HG02623 (cell line): Measurements from ENCODE around the gene FXYD5.

Experiments
- ATAC-seq: cut with Tn5 transposase; IDR thresholded peaks from one replicate; pipeline ENCODE4 v1.9.1; 2021; ENCODE audit warnings: moderate library complexity; ENCODE audit not compliant: unreplicated experiment

The FXYD5 gene, protein sequence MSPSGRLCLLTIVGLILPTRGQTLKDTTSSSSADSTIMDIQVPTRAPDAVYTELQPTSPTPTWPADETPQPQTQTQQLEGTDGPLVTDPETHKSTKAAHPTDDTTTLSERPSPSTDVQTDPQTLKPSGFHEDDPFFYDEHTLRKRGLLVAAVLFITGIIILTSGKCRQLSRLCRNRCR

GRCh38 chr19:35154525-35155406 is at the start of gene FXYD5:
TSS of gene FXYD5 (plus strand) at chr19:35154735. CDS start at chr19:35155551, 816 bp downstream.
- no peak for ATAC-seq

DNA sequence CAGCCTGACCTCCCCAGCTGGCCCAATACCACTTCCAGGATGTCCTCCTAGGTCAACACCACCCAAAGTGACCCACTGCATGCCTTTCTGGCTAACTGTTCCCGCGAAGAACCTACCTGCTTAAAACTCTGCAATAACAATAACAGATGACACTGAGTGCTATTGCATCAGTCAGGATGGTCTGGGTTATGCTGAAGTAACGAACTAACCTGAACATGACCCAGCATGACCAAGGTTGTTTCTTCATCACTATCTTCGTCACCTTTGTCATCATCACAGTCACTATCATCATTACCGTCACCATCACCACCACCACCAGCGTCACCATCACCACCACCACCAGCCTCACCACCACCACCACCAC is 49.5 kb upstream of the FXYD5 start:
- no peak for ATAC-seq

DNA sequence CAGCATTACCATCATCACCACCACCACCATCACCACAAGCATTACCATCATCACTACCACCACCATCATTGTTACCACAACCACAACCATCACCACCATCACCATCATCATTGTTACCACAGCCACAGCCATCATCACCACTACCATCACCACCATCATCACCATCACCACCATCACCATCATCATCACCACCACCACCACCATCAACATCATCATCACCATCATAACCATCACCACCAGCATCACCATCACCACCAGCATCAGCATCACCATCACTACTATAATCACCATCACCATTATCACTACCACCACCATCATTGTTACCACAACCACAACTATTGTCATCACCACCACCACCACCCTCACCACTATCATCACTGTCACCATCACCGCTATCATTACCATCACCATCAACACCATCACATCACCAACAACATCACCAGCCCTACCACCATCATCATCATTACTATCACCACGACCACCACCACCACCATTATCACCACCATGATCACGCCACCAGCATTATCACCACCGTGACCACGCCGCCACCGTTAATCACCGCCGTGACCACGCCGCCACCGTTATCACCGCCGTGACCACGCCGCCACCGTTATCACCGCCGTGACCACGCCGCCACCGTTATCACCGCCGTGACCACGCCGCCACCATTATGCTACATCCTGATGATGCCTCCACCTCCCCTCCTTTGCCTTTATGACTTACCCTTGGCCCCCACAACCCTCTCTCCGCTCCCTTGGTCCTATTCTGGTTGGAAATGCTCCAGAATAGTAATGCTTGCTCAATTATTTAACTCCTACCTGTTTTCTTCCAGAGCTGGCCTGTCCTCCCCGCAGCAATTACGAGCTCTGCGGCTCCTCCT is 48.9 kb upstream of the FXYD5 start:
- no peak for ATAC-seq

DNA sequence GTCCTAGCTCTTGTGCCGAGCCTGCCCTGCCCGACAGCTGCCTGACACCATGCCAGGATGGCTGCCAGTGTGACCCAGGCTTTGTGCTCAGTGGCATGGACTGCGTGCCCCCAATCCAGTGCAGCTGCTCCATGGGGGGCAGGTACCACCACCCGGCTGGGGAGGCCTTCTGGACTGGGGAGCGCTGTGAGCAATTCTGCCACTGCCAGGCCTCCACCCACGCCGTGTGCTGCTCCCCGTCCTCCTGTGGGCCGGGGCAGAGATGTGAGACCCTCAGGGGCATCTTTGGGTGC is 48.3 kb upstream of the FXYD5 start:
- no peak for ATAC-seq

DNA sequence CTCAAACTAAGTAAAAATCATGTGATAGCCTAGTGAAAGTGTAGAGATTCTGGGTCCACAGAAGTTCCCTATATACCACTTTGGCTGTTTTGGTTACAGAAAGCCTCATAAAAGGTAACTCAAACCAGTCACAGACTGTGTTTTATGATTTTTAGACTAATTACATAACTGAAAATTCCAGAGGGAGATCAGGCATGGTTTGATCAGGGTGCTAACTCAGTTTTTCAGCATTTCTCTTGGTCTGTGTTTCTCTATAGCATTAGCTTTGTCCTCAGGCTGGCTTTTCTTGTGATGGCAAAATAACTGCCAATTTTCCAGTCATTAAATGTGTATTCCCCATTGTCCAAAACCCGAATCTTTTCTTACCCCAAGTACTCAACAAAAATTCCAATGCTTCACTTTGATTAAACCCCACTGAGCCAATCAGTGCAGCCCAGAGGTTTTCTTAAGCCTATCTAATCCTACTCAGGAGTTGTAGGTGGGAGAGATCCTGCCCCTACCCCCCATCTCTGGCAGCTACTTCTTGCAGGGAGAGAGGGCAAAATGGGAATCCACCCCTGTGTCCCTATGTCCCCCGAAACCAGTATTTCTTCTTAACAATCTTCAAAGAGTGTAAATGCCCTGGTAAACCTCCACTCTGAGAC is 47.5 kb upstream of the FXYD5 start:
- no peak for ATAC-seq

DNA sequence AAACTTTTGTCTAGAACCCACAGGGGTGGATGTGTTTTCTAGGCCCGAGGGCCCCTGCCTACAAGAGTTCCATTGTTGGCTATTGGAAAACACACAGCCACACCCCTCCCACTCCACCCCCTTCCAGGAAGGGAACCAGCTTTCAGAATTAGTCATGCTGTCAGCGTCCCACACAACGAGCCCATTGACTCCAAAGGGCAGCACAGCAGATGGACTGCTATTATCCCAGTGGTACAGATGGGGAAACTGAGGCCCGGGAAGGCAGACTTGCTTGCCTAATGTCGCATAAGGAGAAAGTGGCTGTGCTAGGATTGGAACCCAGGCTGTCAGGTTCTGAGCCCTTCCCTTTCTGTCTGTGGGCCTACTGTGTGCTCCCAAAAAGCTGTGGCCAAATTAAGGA is 47.0 kb upstream of the FXYD5 start:
- no peak for ATAC-seq

GRCh38 chr19:35108730-35109129 is 45.8 kb upstream of the FXYD5 start:
- ATAC-seq, result no peak

- no peak for ATAC-seq
Measured at GRCh38 chr19:35109395-35110112, 45.0 kb upstream of the FXYD5 start.

DNA sequence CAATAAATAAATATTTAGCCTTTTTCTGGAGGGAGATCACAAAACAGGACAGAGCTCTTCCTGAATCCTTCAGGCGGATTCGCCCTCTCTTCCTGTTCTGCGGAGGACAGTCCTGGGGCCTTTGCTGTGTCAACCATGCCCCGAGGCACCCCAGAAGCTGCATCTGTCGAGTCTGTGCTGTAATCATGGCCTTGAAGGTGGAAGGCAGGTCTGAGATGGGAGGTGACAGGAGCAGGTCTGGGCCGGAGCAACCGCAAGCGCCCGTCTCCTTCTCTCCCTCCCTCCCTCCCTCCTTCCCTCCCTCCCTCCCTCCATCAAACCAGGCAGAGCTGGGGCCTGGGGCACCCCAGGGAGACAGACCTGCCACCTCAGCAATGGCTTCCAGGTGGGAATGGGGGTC is 43.6 kb upstream of the FXYD5 start:
- ATAC-seq, result no peak

DNA sequence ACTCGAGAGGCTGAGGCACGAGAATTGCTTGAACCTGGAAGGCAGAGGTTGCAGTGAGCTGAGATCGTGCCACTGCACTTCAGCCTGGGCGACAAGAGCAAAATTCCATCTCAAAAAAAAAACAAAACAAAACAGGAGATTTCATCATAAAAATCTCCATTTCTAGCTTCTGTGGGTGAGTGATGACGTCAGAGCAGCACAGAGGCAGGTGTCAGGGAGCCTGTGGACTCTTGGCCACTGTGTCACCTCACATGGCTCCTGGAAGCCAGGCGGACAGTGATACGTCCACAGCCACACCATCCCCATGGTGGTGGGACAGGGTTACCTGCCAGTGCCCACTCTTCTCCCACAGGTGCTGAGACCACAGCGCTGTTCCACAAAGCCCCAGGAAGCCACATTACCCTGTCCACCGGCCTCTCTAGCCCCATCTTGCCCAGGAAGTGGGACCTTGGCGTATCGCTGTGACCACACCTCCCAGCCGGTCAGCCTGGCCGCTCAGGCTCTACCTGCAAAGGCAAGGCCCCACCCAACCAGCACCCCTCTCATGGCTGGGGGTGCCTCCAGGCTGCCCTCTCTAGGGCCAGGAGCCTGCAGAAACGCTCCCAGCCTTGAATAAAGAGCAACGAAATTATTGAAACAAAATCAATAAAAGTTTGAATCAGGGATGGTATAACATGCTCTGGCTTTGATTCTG is 41.4 kb upstream of the FXYD5 start:
- no peak for ATAC-seq

GRCh38 chr19:35114353-35115176 is 40.0 kb upstream of the FXYD5 start:
- ATAC-seq, result no peak

DNA sequence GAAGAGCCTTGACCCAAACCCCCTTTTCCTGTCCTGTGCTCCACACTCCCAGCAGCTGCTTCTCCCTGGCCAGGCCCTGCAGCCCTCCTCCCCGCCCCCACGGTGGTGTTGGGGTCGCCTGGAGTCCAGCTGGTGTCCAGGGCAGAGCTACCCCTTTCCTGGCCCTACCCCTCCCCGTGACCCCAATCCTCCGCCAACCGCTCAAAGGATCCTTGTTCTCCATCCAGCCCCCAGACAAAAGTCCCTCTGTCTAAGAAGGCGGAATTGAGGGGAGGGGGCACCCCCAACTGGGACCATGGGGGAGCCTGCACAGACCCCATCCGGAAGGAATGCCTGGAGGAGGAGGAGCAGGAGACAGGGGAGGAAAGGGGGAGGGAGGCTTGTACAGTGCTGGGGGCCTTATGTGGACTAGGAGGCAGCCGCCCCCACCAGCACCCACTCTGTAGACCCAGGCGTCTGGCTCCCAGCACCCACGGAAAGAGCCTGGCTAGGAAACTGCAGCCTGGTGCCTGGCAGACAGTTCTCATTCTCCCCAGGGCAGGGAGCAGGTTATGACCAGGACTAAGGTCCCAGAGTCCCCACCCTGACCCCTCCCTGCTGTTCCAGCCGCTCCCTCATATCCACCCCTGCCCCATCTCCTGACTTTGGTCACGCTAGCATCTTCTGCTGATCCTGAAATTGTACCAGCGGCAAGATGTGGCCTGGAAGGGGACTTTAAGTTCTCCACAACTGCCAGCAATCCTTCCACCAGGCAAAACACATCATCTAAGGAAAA is 39.2 kb upstream of the FXYD5 start, which contains the start of gene FXYD3:
FXYD3 (plus strand) TSS at position 647 of the 775 bp plus-strand sequence. CDS start 3,554 bp downstream, outside the sequence.
- no peak for ATAC-seq

DNA sequence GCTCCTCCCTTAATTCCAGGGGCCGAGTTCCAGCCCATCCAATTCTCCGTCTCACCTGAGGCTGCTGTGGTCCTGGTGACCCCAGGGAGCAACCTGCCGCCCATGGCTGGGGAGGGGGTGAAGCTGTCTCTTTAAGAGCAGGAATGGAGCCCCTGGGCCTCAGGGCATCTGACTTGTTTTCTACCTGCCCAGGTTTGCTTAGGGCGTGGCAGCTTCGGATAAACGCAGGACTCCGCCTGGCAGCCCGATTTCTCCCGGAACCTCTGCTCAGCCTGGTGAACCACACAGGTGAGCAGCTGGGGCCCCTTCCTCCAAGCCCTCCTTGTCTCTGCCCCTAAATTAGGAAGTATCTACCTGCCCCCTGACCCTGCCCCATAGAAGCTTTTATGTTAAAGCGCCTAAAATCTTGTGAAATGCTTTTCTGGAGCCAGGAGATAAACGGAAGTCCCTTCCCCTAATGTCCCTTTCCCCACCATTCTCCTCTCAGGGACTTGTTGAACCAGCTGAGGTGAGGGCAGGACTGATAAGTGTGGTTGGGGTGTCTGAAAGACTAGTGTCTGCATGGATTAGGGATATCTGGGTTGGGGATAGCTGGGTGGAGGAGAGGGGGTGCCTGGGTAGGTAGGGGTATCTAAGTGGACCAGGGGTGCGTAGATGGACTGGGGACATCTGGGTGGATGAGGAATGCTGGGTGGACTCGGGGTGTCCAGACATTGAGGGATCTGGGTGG is 38.3 kb upstream of the FXYD5 start:
- ATAC-seq, result no peak

- no peak for ATAC-seq
Measured at GRCh38 chr19:35117116-35117515, 37.4 kb upstream of the FXYD5 start.

- ATAC-seq, result no peak
Measured at GRCh38 chr19:35117799-35118198, 36.7 kb upstream of the FXYD5 start.

DNA sequence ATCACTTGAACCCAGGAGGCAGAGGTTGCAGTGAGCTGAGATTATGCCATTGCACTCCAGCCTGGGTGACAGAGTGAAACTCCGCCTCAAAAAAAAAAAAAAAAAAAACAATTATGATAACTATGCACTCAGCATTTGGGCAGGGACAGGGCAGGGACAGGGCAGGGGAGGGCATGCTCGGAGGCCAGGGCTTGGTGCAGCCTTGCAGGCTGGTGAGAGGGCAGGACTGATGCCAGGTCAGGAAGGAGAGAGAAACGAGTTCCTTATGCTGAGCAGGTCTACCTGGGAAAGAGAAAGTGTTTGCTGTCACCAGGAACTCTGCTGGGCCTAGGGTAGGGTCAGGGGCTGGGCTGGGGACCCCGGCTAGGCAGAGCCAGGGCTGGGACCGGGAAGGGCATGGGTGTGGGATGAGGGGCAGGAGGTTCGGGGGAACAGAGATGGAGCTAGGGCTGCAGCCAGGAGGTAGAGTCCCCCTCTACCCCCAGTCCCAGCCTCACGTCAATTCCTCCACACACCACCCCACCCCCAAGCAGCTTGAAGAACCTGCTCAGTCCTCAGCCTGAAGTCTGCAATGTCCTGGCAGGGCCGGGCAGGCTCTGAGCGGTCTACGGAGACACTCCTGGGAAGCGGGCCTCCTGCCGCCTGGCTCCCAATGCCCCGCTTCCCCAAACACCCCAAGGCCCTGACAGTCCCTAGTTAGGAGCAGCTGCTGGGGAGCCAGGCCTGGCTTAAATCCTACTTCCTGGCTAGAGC is 36.1 kb upstream of the FXYD5 start:
- no peak for ATAC-seq

DNA sequence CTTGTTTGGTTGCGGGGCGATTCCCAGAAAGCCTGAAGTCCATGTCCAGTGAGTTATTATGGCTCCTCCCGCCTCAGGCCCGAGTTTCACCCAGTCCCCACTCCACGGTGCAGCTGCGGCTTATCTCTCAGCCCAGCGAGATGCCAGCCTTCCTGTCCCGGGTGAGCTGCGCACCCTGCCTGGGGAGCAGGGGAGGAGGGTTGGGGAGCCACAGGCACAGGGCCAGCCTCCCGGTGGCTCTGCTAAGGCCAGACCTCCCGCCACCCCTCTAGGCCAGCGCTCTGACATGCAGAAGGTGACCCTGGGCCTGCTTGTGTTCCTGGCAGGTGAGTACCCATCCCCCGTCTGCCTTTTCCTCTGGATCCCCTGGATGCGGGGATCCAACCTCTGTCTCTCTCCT is 35.4 kb upstream of the FXYD5 start:
- no peak for ATAC-seq
